Smooth muscle cell (in vitro differentiated cells): Measurements from ENCODE around the gene FOSL1. TPM values are rescaled to one million over a fixed set of nuclear protein-coding genes. Genes with fewer than 3 reads are reported as not detected.

ENCODE experiments used
- DNase-seq: peaks from one replicate; lab custom pipeline; 2025; ENCODE audit not compliant: unreplicated experiment; lab: John Stamatoyannopoulos, UW
- H2AFZ ChIP-seq: fragments of 200-600 bp; sonication (generic); 2 replicates; pipeline ENCODE4 v1.6.0; 2016; ENCODE audit warnings: antibody characterized with exemption, low read depth, mild to moderate bottlenecking
- H3F3A ChIP-seq: fragments of 200-600 bp; sonication (generic); 2 replicates; pipeline ENCODE4 v1.6.0; 2017; ENCODE audit warnings: antibody characterized with exemption, low read depth
- H3K27ac ChIP-seq: fragments of 200-600 bp; sonication (generic); 2 replicates; pipeline ENCODE4 v1.5.1; 2016; ENCODE audit warnings: low read depth, mild to moderate bottlenecking
- H3K27me3 ChIP-seq: fragments of 200-600 bp; sonication (generic); 2 replicates; pipeline ENCODE4 v1.6.1; 2016; ENCODE audit warnings: low read depth, mild to moderate bottlenecking
- H3K36me3 ChIP-seq: fragments of 200-600 bp; sonication (generic); 2 replicates; pipeline ENCODE4 v1.5.1; 2016; ENCODE audit warnings: low read depth
- H3K4me1 ChIP-seq: fragments of 200-600 bp; sonication (generic); 2 replicates; pipeline ENCODE4 v1.5.1; 2016; ENCODE audit warnings: low read depth
- H3K4me2 ChIP-seq: fragments of 200-600 bp; sonication (generic); 2 replicates; pipeline ENCODE4 v1.6.0; 2016; ENCODE audit warnings: mild to moderate bottlenecking
- H3K4me3 ChIP-seq: fragments of 200-600 bp; sonication (generic); 2 replicates; pipeline ENCODE4 v1.5.1; 2016; ENCODE audit warnings: mild to moderate bottlenecking
- H3K79me2 ChIP-seq: fragments of 200-600 bp; sonication (generic); 2 replicates; pipeline ENCODE4 v1.6.0; 2016; ENCODE audit warnings: low read depth, mild to moderate bottlenecking
- H3K9ac ChIP-seq: fragments of 200-600 bp; sonication (generic); 2 replicates; pipeline ENCODE4 v1.6.0; 2016; ENCODE audit warnings: low read depth
- H3K9me3 ChIP-seq: fragments of 200-600 bp; sonication (generic); replicated peaks from 2 replicates; pipeline ENCODE4 v1.5.1; 2016; ENCODE audit warnings: low read depth
- H4K20me1 ChIP-seq: fragments of 200-600 bp; sonication (generic); 2 replicates; pipeline ENCODE4 v1.6.0; 2016; ENCODE audit warnings: low read depth
- CTCF ChIP-seq: fragments of 200-600 bp; sonication (generic); IDR thresholded peaks from 2 replicates; pipeline ENCODE4 v1.5.1; 2017; ENCODE audit warnings: borderline replicate concordance, mild to moderate bottlenecking, antibody characterized with exemption; ENCODE audit not compliant: insufficient read depth, poor library complexity, severe bottlenecking
- WGBS: methylation state at CpG from one replicate; pipeline ENCODE4 v1.1.7; 2016; ENCODE audit warnings: low lambda C conversion rate; 5-methylcytosine and 5-hydroxymethylcytosine counted together
- polyA plus RNA-seq: library from polyadenylated mRNA; unstranded; fragments of >200 nt; fragmentation: Nextera tagmentation; extraction: Ambion mirVana; gene quantifications from 2 replicates; pipeline ENCODE4 v1.2.1, GENCODE V29; 2016
- total RNA-seq: library from RNA; depleted of rRNA; stranded (reverse); fragments of >200 nt; gene quantifications from 2 replicates; pipeline ENCODE4 v1.2.3, GENCODE V29; 2014

Gene FOSL1
- total and polyA plus RNA-seq, 2 experiments from 2014 or later = 15.8 to 26.1 TPM

DNA sequence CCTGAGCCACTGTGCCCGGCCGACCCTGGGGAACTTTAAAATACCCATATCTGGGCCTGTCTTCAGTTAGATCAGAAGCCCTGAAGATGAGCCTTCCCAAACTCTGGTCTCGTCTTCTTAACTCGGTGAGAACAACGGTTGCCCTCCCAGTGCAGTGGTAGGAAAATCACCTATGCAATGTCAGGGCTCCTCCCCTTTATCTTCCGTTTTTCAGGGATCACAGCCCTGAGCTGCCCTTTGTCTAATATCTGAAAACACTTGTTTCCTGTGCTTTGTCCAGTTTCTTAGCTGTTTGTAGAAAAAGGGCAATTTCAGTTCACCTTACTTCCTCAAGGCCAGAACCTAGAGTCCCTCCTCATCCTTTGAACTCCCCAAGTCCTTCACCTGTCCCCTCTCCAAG is 28.5 kb upstream of the FOSL1 start:
- no peak for DNase-seq
- Histone ChIP-seq H3F3A (no peaks in the 10 kb centered on the region), H4K20me1 (no peaks in the 10 kb centered on the region), H3K4me2 (no peak overlapping the region), H3K79me2 (no peaks in the 10 kb centered on the region), H2AFZ (no peak overlapping the region), H3K9ac (no peak overlapping the region), H3K27me3 (no peaks in the 10 kb centered on the region), H3K27ac (no peak overlapping the region), H3K9me3 (no peaks in the 10 kb centered on the region), H3K4me1 (no peaks in the 10 kb centered on the region), H3K4me3 (no peak overlapping the region), H3K36me3 (no peaks in the 10 kb centered on the region)
- 91% methylated on average over 6 of the region's 6 CpGs for WGBS
- TF ChIP-seq CTCF = no peak

- no peak for DNase-seq
- WGBS = 88% methylated on average over 9 of the region's 9 CpGs
Observed at GRCh38 chr11:65927904-65928397, 27.8 kb upstream of the FOSL1 start.

DNA sequence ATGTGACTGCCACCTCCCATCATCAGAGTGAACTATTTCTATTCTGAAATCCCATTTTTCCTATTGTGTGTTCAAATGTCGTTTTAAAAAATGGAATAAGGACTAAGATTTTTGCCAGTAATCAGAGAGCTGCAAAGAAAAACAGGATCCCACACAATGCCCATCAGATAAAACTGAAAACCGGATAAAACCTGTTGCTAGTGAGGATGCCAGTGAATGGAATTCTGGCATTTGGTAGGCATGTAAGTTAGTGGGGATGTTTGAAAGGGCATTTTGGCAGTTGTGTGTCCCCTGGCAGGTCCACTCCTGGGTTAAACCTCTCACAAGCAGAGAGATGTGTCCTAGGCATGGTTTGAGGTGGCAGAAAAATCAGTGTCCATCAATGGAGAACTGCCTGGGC is 25.2 kb upstream of the FOSL1 start:
- peaks cover 1% of the 10 kb centered on the region for H3K79me2 ChIP-seq
- H3K4me3 ChIP-seq = no peak overlapping the region
- TF ChIP-seq CTCF = no peak
- no peaks in the 10 kb centered on the region for H3F3A ChIP-seq
- no peak overlapping the region for H2AFZ ChIP-seq
- no peak overlapping the region for H3K4me2 ChIP-seq
- peaks cover under 1% of the 10 kb centered on the region for H3K4me1 ChIP-seq
- H3K9ac ChIP-seq = no peak overlapping the region
- no peaks in the 10 kb centered on the region for H3K9me3 ChIP-seq
- no peaks in the 10 kb centered on the region for H3K27me3 ChIP-seq
- no peaks in the 10 kb centered on the region for H3K36me3 ChIP-seq
- no peak for DNase-seq
- H3K27ac ChIP-seq = no peak overlapping the region
- H4K20me1 ChIP-seq = peaks cover 1% of the 10 kb centered on the region
- 96% methylated on average over 2 of the region's 2 CpGs for WGBS

More at GRCh38 chr11:65927904-65928397, 27.8 kb upstream of the FOSL1 start:
- Histone ChIP-seq H4K20me1 (no peaks in the 10 kb centered on the region), H3K27me3 (no peaks in the 10 kb centered on the region), H3K4me2 (no peak overlapping the region), H3K4me1 (no peaks in the 10 kb centered on the region), H3K36me3 (no peaks in the 10 kb centered on the region), H3K9me3 (no peaks in the 10 kb centered on the region), H3F3A (no peaks in the 10 kb centered on the region), H3K27ac (no peak overlapping the region), H2AFZ (no peak overlapping the region), H3K4me3 (no peak overlapping the region), H3K79me2 (no peaks in the 10 kb centered on the region), H3K9ac (no peak overlapping the region)
- no peak for TF ChIP-seq CTCF

GRCh38 chr11:65922565-65922964 is 22.4 kb upstream of the FOSL1 start:
- no peak for TF ChIP-seq CTCF
- Histone ChIP-seq H3K4me1 (peaks cover 14% of the 10 kb centered on the region), H3F3A (peaks cover 10% of the 10 kb centered on the region), H3K27me3 (no peaks in the 10 kb centered on the region), H2AFZ (no peak overlapping the region), H3K9me3 (no peaks in the 10 kb centered on the region), H3K27ac (no peak overlapping the region), H3K36me3 (no peaks in the 10 kb centered on the region), H3K79me2 (peaks cover 24% of the 10 kb centered on the region), H3K4me3 (no peak overlapping the region), H3K9ac (no peak overlapping the region), H3K4me2 (no peak overlapping the region), H4K20me1 (peaks cover 6% of the 10 kb centered on the region)
- no peak for DNase-seq
- WGBS = 97% methylated on average over 3 of the region's 3 CpGs
